M059J (cell line): ENCODE results near the gene NPPB. TPM values are rescaled to one million over a fixed set of nuclear protein-coding genes. Genes with fewer than 3 reads are reported as not detected.
A peak's percentile ranks its signal among the peaks of the same experiment; 100 is the strongest.

Source experiments
- DNase-seq: peaks from one replicate; pipeline ENCODE4 v3.0.0-alpha.2; 2012; ENCODE audit warnings: low read depth
- total RNA-seq: library from RNA; depleted of rRNA; stranded (reverse); fragments of >200 nt; shearing (Covaris generic); gene quantifications from 2 replicates; pipeline ENCODE4 v1.2.3, GENCODE V29; 2014

The NPPB gene
- total RNA-seq, 1 experiment from 2014 or later, result 20.0 TPM

DNA sequence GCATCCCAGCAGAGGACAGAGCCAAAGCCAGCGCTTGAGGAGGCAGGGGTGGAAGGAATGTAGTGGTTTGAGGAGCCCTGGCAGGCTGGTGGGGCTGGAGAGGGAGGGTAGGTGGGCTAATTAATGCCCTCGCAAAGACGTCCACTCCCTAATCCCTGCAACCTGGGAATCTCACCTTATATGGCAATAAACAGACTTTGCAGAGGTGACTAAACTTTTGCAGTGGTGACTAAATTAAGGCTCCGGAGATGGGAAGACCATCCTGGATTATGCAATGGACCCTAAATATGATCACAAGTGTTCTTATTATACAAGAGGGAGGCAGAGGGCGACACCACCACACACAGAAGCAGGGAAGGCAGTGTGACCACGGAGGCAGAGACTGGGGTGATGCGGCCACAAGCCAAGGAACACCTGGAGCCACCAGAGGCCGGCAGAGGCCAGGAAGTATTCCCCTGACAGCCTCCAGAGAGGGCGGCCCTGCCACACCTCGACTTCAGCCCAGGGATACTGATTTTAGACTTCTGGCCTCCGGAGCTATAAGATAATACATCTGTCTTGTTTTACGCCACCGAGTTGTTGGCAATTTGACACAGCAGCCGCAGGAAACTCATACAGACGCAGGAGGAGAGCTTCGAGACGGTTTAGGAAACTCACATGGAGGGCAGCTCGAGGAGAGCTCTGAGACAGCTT lies 23.1 kb upstream of the NPPB start:
- no peak for DNase-seq

GRCh38 chr1:11880911-11881748 lies 22.4 kb upstream of the NPPB start:
- DNase-seq, result no peak

DNA sequence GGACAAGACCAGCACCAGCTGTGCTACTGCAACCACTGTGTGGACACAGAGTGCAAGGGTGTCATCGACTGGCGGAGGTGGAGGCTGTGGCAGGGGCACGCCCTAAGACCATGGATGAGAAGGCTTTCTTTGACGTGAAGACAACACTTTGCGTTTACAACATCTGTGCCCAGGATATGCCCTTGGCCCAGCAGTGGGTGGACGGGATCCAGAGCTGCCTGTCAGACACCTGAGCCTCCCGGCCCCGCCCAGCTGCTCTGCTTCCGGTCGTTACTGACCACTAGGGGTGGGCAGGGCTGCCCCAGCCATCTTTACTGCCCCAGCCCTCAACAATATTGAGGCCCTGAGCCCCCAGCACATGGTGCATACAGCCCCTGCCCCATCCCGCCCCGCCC lies 21.4 kb upstream of the NPPB start:
- DNase-seq, result no peak

DNA sequence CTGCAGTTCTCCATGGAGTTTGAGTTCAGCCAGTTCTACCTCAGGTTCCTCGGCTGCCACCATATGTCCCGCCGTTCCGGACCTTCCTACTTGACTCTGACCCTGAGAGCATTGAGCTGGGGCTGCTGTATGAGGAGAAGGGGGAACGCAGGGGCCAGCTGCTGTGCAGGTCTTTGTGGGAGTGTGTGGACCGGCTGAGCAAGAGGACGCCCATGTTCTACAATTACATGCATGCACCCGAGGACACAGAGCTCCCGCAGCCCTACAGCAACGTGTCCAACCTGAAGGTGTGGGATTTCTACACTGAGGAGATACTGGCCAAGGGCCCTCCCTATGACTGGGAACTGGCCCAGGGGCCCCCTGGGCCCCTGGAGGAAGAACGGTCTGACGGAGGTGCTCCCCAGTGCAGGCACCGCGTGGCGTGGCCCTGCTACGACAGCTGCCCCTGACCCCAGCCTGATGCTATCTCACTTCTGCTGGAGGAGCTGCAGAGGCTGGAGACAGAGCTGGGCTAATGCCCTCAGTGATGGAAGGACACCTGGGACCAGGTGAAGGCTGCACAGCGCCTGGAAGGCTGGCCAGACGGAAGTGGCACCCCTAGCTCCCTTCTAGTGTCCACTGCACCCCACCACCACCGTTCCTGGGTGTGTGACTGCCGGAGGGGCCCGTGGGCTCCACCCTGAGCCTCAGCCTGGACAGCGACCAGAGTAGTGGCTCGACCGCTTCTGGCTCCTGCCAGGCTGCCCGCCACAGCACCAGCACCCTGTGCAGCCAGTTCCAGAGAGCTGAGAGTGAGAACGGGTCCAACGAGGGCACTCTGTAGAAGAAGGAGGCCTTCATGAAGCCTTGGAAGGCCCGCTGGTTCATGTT lies 20.8 kb upstream of the NPPB start:
- no peak for DNase-seq

DNA sequence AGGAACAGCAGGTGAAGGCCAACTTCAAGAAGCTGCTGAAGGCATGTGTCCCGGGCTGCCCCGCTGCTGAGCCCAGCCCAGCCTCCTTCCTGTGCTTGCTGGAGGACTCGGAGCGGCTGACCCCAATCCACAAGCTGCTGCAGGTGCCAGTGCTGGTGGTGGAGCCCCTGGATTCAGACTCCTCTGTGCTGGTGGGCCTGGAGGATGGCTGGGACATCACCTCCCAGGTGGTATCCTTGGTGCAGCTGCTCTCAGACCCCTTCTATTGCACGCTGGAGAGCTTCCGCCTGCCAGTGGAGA lies 20.1 kb upstream of the NPPB start:
- no peak for DNase-seq

GRCh38 chr1:11878081-11878890 lies 19.5 kb upstream of the NPPB start:
- no peak for DNase-seq

DNA sequence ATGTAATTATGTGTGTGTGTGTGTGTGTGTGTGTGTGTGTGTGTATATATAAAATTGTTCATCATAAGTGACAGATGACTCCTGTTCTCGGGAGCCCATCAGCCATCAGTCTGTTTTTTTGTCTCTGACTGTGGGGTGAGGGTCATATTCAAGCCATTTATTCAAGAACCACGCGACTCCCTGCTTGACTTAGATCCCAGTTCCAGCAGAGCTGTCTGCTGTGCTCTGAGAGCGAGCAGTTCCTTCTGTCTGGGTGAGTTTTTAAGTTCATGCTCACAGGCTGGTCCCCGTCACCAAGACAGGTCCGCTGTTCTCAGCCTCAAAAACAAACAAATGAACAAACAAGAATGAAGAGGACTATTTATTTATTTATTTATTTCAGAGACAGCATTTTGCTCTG lies 18.3 kb upstream of the NPPB start:
- no peak for DNase-seq

- DNase-seq, result no peak
Observed at GRCh38 chr1:11875094-11875493, 16.3 kb upstream of the NPPB start.

- no peak for DNase-seq
Observed at GRCh38 chr1:11874624-11875023, 15.9 kb upstream of the NPPB start.

DNA sequence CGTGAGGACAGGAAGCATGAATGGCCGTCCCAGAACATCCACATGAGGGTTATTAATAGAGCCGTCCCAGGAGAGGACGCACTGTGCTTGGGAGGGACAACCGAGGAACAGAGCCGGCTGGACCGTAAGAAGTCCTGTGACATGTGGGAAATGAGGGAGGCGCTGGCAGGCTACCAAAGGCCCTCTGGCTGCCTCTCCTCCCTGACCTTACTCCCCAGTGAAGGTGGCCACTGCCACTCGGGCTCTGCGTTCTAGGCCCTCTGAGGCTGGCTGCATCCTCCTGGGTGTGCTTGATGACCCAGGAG lies 15.5 kb upstream of the NPPB start:
- no peak for DNase-seq

- peak; percentile 27 for DNase-seq
Observed at GRCh38 chr1:11873395-11874257, 14.9 kb upstream of the NPPB start.

DNA sequence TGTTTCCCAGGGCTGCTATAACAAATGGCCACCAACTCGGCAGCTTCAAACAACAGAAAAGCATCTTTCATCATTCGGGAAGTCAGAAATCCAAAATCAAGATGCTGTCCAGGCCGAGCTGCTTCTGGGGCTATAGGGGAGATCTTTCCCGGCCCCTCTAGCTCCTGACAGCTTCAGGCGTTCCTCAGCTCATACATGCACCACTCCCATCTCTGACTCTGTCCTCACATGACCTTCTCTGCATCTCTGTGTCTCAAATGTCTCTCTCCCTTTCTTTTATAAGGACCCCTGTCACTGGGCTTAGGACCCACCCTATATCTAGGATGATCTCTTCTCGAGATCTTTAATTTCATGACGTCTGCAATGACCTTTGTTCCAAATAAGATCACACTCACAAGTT lies 13.8 kb upstream of the NPPB start:
- no peak for DNase-seq

DNA sequence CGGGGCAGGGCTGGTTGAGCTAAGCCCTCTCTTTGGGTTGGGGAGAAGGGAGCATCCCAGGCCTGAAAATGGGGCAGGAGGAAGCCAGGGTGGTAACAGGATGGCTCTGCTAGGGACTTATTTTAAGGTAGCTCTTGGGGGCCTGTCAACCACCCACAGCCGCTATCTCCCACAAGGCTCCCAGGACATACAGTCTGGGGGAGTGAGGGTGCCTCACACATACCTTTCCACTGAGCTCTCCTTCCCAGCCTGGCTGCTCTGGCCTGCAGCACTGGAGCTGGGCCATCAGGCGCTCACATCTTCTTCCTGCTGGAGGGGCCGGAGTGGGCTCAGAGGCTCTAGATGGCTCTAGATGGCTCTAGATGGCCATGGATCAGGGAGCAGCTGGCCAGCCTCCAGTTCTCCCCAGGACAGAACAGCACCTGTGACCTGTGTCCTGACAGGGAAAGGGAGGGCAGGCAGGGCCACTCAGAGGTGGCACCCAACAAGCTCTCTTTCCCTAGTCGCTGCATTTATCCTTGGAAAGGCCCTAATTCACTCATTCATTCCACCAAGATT lies 11.0 kb upstream of the NPPB start:
- no peak for DNase-seq

GRCh38 chr1:11869104-11869503 lies 10.4 kb upstream of the NPPB start:
- DNase-seq, result no peak

- peak; percentile 39 for DNase-seq
Observed at GRCh38 chr1:11868331-11868980, 9.7 kb upstream of the NPPB start.

DNA sequence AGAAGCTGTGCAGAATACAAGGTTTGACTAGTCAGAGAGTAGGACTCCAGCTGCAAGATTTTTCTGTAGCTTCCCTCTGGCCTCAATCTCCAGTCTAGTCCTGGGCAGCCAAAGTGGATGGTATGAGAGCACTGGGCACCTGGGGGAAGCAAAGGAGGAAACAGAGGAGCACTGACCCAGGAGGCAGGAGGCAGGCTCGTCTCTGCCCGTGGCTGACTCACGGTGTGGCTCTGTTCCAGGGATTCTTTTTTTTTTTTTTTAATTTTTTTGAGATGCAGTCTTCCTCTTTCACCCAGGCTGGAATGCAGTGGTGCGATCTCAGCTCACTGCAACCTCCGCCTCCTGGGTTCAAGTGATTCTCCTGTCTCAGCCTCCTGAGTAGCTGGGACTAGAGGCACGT lies 4.1 kb upstream of the NPPB start:
- peak; percentile 46 for DNase-seq

DNA sequence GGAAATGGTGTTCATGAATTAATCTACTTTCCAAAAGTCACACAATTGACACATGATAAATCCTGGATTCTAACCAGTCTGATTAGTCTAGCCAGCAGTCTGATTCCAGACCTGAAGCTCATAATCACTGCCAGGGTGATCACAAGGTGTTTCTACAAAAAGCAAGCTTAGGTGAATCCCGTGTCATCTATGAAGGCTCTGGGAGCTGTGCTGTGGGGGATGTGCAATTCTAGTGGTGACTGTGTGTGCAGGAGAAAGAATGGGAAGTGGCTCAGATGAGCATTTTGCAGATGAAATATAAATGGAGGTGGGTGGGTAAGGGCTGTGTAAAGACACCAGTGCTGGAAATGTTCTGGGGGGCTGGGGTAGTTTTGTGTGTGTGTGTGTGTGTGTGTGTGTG lies 1.8 kb upstream of the NPPB start:
- no peak for DNase-seq

- no peak for DNase-seq
Observed at GRCh38 chr1:11860083-11860482, 1.3 kb upstream of the NPPB start.

DNA sequence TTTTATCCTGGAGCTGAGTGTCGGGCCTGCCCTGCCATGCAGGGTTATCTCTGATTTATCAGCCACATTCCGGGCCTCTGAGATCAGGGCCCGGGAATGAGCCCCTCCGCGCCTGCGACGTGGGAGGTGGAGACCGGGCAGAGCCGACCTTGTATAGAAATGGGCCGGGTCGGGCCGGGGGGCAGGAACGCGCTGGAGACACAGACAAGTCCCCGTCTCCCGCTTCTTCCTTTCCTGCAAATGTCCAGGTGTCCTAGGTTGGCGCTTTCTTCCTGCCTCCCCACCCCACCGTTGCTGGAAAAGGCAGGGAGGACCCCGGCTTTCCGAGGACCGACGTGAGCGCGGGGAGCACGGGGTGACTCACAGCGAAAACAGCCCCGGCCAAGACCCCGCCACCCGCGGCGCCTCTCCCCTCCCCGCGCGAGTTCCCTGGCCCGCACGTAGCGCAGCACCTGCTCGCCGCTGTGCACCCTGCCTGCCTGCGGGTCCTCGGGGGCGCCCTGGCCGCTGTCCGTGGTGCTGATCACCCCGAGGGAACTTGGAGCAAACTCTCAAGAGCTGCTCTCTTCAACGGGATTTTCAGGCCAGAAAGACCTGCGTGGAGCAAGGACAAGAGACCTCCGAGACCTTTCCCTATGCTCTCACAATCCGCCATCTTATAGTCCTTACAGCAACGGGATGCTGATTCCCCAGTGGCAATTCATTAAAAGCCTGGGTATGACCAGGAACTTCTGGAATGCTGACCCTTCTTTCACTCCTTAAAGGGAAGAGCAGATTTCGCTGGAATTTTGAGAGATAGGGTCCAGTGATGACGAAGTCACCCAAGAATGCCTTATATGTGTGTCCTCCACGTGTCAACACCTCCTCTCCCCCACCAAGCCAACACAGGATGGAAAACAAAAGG lies 475 bp upstream of the NPPB start:
- DNase-seq, result peak; percentile 64
